Stimulated activated CD8-positive, alpha-beta memory T cell treated with anti-CD3 and anti-CD28 coated beads, Interleukin-7, amount 100 ng/mL, for 4 hours (primary cell): ENCODE data around the gene OPCML.

Source experiments
- DNase-seq, 2 donors: peaks; one replicate each; pipeline ENCODE4 v3.0.0-alpha.2; 2020; ENCODE audit warnings: low read depth in 2 of 2

Gene OPCML

DNA sequence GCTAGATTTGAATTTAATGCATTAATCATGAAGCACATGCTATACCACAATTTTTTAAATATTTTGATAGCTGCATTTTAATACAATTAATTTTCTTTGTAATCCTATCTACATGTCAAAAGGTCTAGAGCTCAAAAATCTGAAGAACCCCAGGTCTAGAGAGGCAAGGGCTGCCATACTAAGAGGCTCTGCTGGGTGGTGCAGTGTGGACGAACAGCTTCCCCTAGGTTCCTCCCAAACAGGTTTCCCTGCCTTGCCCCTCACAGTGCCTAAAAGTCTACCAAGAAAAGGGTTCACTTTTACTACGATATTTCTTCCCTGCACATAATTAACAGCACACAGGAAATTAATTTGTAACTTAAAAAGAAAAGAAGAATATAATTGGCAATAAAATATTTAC lies 681.1 kb downstream of the OPCML start:
- no peak for DNase-seq

DNA sequence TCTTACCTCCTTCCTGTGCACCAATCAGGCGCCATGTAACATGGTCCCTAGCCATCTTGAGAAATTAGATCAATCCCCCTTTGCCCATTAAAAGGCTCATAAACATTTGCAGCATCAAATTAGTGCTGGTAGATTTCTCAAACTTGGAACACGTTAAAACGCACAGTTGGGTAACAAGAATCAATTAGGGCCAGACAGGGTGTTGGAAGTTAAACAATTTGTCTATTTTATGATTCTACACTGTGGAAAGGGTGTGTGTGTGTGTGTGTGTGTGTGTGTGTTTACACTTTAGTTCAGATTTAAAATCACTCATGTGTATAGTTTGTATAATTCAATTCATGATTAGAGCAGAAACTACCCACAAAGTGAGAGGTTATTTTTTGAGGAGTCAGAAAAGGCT lies 682.0 kb downstream of the OPCML start:
- no peak for DNase-seq

DNA sequence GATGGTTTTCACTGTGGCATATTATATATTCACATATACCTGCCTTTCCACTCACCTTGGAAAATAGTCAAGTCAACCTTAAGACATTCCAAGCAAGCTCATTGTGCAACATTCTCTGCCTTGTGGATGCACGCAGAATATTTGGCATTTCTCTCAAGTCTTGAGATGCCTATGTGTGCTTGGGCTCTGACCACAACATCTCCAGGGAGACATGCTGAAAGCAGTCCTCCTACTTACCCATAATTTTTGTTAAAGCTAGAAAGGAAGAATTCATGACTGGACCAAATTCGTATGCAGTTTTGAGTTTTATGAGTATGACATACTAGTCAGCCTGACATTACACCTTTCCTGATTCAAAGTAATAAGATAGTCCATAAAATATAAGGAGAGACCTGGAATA lies 684.0 kb downstream of the OPCML start:
- DNase-seq = no peak

DNA sequence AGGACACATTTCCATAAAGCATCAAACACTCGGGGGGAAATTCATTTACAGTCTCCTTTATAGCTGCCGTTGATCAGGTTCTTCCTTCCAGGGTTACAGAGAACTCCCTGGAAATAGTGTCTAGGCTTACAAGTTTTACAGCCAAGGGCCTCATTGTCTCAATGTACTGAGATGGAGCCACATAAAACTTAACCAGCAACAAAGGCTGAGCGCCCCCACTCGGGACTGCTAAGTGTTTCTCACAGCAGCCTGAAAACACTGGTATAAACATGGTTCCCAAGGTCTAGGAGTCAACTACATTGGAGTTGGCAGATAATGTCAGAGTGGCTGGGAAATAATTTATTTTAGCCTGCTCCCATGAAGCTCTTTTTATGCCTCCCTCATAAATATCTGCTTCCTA lies 686.2 kb downstream of the OPCML start:
- DNase-seq = no peak

DNA sequence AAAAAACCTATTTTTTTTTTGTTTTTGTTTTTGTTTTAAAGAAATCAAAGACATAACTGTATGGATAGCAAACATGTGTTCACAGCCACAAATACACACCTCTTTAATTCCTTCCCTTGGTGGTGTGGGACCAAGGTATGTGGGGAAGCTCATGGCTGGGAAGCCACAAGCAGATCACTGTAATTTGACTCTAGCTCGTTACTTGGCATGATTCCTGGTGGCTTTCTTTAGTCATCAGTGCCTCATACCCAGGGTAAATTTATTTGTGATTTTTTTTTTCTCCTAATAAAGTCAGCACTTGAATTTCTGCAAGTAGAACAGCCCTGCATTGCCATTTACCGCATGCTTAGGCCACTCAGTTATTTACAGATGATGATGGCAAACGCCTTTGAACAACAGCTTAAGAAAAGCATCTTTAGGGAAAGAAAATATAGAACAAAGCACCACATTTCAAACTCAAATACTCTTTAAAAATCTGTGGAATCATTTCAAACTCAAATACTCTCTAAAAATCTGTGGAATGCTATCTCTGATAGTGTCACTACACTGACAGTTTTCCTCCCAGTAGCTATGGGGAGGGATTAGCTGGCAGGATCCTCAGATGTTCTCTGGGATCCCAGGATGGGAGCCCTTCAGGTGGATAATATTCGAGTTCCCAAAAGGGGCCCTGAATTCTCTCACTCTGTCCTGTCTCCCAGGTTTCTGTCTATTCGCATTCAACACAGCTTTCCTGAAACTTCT lies 687.2 kb downstream of the OPCML start:
- no peak for DNase-seq

DNA sequence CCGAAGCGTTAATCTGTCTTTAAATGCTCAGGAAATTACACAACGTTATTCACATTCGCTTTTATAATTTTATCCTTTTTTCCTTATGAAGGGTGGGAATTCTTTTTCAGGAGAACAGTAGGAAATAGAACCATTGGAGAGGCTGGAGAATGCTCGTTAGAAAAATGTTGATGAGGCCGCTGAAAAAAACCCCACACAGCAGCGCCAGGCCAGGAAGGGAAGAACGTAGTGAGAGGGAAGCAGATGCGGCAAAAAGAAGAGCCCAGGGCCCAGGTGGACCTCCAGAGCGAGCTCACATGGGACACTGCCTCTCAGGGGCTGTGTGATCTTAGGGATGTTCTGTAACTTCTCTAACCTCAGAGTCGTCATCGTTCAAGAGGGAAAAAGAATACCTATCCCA lies 691.6 kb downstream of the OPCML start:
- no peak for DNase-seq

DNA sequence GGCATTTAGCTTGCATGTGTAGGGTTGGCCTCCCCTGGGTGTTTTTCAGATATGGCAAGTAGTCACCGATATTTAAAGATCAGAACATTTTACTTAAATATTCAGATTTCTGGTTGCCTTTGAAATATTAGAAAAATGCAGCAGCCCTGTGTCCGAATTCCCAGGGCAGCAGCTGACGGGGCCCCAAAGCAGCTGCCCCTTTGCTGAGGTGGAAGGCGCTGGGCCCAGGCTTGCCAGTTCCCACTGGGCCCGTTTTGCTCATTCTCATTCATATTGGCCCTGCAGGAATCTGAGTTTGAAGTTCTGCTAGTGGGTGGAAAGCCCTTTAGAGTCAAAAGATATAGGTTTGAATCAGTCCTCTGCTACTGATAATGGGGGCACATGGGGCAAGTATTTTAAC lies 692.1 kb downstream of the OPCML start:
- no peak for DNase-seq

DNA sequence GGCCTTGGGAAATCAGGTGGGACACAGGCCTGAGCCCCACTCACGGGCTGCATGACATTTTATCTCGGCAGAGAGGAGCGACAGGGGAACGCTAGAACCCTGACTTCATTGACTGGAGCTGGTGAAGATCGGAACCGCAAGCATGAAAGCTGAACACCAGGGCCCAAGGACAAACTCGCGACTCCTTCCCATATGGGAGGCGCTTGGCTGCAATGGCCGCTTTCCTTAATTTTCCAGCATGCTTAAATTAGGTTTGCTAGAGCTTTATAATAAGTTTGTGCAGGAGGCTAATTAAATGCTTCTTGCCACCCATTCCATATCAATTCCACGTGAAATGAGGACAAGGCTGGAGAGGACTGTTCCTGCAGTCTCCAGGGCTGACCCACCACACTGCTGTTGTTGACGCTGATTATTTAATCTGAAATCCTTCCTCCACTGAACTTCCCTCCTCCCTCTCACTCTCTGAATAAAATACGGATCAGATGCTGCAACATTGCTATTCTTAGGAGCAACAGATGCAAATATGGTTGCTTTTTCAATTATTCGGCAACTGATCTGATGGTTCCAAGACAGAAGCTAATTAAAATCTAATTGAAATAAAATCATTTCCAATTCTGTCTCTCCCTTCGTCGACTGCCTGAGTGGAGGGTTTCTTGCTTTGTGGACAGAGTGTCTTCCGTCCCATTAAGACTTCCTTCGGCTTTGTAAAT lies 692.9 kb downstream of the OPCML start:
- no peak for DNase-seq

DNA sequence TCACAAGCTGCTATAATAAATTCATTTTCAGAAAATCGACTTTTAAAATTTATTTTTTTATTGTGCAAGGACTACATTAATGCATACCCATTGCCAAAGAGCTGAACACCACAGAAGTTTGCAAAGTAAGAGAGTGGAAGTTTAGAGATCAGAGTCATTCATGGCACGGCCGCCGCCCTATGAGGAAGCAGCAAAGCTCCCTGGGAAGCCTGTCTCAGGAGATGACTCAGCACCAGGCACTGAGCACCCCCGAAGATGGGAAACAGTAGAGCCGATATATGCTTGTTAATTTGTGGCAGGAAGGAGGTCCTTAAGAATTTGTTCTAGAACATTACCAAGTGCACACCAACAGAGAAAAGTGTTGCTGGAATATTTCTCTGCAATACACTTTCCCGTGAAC lies 693.7 kb downstream of the OPCML start:
- DNase-seq = no peak

DNA sequence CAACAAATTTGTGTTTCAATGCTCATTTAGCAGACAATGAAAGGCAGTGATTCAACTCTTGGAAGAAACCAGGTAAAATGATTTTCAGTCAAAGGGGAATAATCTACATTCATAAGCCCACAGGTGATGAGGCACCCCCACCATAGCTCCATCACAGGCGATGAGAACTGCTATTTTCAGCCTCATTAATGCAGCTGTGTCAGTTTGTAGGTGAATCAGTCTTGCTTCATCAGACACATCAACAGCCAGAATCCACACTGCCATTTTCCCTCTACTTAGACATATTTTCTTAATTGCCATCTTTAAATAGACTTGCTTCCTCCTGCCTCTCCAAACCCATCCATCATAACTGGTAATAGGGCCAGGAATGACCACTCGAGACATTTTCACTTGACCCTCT lies 701.0 kb downstream of the OPCML start:
- no peak for DNase-seq

DNA sequence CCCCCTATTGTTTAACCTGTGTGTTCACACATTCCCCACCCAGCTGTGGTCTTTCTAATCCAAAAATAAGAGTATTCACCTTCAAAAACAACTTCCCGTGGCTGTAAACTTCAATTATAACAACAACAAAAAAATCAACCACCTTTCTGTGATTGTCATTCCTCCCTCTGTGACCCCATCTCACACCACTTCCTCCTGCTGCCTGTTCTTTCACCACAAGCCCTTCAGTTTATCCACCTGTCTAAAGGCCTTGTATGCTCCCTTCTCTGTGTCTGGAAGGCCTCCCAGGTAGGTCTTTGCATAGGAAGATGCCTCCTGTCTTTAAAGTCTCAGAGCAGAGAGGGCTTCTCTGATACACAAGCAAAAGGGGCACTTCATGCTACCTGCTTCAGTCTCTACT lies 707.7 kb downstream of the OPCML start:
- no peak for DNase-seq

DNA sequence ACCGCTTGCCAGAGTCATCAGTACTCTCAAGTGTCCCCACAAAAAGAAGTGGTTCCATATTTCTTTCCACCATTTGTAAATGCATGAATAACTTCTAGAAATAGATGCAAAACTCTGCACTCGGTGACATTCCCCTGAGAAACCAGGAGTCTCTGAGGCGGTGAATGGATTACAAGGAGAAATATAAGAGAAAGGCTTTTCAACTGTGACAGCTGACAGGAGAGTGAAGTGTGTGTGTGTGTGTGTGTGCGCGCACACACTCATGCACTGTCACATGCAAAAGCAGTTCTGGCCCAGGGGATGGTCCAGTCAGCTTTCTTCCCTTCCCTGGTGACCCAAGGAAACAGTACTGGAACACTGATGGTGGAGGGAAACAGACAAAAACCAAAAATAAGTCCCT lies 710.0 kb downstream of the OPCML start:
- no peak for DNase-seq

DNA sequence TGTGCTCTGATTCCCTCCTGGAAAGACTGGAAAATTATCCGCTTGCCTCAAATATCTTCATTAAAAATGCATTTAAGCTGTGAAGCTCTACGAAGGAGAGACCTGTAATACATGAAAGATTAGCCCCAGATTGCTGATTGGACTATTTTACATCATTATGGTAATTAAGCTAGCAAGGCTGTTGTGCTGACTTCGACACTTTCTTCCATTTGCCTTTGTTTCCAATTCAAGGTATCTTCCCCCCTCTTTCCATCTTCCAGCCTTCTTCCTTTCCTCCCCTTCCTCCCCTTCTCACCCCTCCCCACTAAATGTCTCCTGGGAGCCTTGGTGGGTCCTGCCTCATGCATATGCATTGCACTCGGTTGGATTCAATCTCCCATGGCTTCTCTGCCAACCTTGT lies 710.8 kb downstream of the OPCML start:
- no peak for DNase-seq

DNA sequence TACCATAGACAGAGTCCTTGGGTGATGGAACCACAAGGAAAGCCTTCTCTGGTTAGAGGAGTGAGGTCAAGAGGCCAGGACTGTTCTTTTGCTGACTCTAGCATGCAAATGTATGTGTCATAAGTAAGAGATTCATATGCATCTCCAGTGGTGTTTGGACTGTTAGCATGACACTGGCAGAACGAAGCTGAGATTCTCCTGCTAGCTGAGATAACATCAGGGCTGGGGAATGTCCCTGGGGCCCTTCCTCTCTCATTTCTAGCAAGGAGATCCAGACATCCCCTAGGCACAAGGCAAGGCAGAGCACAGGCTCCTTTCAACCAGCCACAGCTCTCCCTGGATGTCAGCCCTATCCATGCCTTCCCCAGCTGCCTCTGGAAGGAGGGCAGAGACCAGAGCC lies 711.3 kb downstream of the OPCML start:
- no peak for DNase-seq

DNA sequence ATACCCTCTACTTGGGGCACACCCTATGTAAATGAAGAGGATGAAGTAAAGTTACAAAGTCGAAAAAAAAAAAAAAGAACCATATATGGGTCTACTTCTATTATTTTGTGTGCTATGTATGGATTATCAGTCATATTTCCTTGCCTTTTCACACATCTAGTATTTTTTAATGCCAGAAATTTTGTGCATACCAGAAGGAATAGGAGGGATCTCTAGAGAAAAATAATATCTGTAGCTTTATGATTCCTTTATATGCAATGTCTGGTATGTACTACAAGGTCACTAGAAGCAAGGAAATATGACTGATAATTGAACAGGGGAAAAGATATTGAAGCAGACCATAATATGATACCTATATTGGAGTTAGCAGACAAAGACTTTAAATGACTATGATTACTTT lies 713.4 kb downstream of the OPCML start:
- no peak for DNase-seq

DNA sequence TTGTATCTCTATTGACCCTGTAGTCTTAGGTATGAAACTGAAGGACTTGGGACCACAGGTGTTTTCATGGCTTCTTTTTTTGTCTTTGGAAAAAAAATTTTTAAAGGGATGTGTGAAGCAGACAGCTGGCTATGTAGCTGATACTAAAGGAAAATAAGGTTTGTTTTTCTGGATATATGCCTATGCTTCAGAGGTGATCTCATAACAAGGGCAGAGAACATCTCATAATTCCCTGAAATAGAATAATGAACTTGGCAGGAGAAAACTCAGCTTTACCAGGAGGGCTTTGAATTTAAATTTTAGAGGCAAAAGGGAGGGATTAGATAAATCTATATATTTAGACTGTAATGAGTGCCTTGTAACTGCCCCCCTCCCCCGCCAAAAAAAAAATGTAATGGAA lies 714.9 kb downstream of the OPCML start:
- DNase-seq = no peak

DNA sequence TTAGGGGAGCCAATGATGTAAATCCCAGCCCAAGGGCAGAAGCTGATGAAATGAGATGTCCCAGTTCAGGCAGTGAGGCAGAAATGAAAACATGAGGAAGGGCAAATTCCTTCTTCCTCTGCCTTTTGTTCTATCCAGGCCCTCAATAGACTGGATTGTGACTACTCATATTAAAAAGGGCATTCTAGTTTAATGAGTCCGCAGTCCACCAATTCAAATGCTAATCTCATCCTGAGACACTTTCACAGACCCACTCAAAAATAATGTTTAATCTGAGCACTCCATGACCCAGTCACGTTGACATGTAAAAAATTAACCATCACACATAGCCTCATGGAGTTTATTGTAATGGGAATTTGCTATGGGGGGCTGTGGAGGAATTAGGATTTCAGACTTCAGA lies 717.9 kb downstream of the OPCML start:
- no peak for DNase-seq

DNA sequence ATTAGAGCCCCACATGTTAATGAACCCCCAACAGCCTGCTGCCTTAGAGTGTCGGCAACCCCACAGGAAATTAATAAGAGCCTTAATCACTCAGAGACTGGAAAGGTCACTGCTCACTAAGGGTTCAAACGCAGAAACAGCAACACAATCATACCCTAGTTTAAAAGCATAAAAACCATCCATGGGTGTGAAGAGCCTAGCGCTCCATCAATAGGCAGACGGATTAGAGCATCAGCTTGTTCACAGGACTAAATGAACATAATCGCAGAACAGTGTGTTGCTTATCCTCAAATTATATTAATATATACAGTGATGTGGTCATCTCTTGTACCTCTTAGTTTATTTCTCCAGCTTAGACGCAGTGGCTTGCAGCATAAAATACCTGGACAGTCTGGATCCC lies 720.7 kb downstream of the OPCML start:
- no peak for DNase-seq

DNA sequence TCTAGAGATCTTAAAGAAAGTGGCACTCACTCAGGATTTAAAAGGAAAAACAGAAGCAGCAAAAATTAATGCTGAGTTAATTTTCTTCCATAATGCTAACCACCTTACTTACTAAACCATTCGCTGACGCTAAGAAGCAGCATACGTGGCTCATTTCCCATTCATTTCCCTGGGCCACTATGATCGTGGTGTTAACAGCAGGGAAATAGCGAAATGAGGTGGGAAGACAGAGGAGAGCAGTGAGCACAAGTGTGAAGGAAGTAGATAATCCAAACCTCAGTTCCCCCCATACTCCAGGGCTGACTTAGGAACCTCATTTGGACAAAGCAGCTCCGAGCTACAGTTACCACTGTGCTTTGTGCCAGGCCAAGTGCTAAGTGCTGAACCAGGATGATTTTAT lies 723.2 kb downstream of the OPCML start:
- DNase-seq = no peak

DNA sequence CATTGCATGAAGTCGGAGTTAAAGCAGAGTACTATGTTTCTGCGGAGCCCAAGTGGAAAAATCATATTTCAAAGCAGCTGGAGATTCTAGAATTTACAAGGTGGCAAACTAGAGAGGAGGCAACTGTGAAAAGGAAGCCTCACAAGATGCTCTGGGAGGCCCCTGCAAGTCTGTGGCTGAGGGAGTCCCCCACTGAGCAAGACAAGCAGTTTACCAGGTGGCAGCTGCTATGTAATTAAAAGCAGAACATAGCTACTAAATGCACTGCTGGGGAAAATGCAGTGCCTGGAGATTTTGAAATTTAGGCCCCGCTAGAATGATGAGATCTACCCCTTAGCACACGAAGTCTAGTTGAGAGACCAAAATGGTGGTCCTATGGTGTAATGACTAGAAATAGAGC lies 728.0 kb downstream of the OPCML start:
- DNase-seq = no peak

DNA sequence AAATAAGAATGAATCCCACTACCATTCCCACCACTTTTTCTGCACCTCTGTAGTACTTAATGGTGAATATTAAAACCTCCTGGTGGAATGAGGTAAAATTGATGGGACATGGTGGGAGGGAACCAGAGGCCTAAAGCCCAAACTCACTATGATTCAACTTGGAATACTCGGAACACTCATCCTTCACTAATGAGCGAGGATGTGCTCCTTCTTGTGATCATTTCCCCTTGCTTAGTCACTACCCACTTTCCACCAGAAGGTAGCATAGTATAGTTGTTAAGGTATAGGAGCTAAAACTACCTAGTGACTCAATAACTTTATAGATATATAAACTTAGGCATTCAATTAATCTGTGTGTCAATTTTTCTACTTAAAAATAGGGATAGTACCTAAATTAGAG lies 728.9 kb downstream of the OPCML start:
- no peak for DNase-seq

DNA sequence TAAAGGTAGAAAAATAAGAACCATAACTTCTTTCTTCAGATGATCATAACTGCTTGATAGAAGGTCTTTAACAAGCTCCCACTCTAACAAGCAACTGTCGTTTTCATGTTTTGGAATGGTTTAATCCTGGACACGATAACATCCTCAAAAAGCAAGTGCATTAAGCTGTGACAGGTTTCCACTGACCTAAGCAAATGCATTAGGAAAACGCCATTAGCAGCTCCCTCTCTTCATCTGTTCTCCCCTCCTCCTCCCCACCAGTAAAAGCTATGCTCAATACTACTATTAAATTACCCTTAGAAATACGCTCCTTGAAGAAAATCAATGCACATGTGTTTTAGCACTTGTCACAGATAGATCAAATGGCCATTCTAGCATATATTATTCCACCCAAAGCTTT lies 729.4 kb downstream of the OPCML start:
- DNase-seq = no peak

DNA sequence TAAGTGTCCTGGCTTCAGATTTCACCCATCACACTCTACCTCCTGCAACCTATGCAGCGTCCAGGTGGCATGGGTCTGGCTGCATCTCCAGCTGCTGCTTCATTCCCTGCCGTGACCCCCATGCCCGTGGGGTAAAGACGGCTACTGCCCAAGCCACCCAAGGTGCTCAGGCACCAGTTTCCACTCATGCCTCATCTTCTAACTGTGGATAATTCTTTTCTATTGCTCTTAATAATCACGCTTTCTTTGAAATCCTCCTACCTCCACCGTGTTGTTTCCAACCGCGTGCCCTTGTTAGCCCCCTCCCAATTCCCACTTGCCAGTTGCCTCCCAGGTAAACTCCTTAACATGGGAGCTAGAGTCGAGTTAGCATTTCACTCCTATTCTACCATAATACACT lies 738.5 kb downstream of the OPCML start:
- no peak for DNase-seq
